Activated CD4-positive, alpha-beta T cell treated with anti-CD3 and anti-CD28 coated beads, Interleukin-10, Interleukin-2, amounts not matched to agents 100 ng/mL and 50 ng/mL, durations not matched to agents 16 hours and 8 hours (primary cell): ENCODE data around the gene SLC38A10.

ENCODE experiments used
- DNase-seq: peaks from one replicate; pipeline ENCODE4 v3.0.0-alpha.2; 2020

The SLC38A10 gene

GRCh38 chr17:81222906-81223761 lies 72.0 kb downstream of the SLC38A10 start, which contains the start of gene CEP131:
Gene CEP131 (minus strand): TSS chr17:81222965. CDS start chr17:81220056, 2,909 bp downstream.
- DNase-seq, result peak; percentile 99

DNA sequence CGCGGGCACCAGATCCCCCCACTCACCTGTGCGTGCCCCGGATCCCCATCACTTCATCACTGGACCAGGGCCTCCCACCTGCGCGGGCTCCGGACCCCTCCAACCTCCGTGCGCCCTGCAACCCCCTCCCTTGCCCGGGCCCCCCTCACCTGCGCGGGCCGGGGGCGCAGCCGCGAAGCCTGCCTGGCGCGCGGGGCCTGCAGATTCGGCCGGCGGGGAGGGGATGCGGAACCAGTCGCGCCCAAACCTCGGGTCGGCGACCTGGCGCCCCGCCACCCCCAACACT lies 72.5 kb downstream of the SLC38A10 start:
- no peak for DNase-seq

DNA sequence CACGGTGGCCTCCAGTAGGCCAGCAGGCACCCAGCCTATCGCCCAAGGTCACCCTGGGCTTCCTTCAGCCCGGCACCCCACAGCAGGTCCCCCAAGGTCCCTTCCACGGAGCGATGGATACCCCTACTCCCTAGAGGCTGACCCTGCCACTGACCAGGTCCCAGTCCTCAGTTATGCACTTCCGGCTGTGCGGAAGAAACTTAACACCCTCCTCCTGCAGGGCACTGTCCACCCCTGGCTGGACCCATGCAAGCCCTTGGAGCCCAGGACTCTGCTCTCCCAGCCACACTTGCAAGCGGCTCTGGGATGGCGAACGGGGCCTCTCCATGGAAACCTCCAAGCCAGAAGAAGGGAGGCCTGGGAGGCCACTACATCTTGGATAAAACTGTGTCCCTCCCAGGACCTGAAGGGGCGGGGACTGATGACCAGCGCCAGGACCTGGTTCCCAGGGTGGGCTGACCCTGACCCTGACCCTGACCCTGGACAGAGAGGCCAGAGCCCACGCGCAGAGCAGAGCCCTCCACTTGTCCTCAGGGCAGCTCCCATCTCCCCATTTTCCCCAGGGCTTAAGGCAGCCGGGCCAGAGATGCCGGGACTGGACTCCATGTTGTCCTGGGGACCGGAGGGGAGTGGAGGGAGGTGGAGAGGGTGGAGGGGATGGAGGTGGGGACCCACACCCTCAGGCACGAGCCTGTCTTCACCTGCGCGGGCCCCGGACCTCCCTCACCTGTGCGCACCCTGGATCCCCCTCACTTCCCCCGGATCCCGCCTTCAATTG lies 73.1 kb downstream of the SLC38A10 start:
- no peak for DNase-seq

GRCh38 chr17:81221371-81221841 lies 73.7 kb downstream of the SLC38A10 start:
- no peak for DNase-seq

- no peak for DNase-seq
These were observed 75.5 kb downstream of the SLC38A10 start for GRCh38 chr17:81219476-81220180.

- no peak for DNase-seq
These were observed 76.1 kb downstream of the SLC38A10 start for GRCh38 chr17:81218991-81219390.

GRCh38 chr17:81218459-81218858 lies 76.6 kb downstream of the SLC38A10 start:
- DNase-seq, result no peak

GRCh38 chr17:81217491-81217890 lies 77.6 kb downstream of the SLC38A10 start:
- DNase-seq, result no peak

GRCh38 chr17:81213978-81214377 lies 81.1 kb downstream of the SLC38A10 start:
- no peak for DNase-seq

GRCh38 chr17:81212365-81212764 lies 82.7 kb downstream of the SLC38A10 start:
- DNase-seq, result no peak

DNA sequence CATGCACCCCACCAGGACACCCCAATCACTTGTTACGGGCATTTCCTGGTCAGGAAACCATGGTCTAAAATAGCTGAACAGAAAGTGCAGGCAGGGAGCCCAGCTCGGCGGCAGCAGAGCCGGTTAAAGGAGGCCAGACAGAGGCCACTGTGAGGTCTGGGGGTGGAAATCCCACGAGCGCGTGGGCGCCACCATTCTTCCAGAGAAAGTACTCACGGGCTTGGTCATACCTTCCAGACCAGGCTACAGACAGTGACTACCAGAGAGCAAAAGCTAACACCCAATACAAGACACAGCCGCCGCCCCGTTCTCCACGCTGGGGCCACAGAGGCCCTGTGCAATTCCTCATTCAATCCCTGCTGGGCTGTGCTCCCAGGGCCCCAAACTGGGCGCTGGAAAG lies 84.2 kb downstream of the SLC38A10 start:
- DNase-seq, result no peak

- no peak for DNase-seq
These were observed 84.6 kb downstream of the SLC38A10 start for GRCh38 chr17:81210466-81210865.

DNA sequence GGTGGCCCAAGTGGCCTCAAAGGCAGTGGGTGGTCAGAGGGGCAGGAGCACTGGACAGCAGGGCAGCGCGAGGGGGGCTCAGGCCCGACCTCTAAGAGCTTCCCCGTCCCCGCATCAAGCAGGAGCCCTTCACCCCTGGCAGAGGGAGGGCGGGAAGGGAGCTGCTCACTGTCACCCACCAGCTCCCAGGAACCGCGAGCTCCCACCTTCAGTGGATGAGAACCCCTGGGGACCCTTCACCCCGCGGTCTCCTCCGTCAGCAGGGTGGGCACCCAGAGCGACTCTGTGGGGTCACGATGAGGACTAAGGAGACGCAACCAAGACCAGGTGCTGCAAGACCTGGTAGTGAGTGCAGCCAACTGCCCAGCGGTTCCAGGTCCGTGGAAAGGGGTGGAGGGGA lies 86.0 kb downstream of the SLC38A10 start:
- no peak for DNase-seq

GRCh38 chr17:81208651-81209050 lies 86.5 kb downstream of the SLC38A10 start:
- DNase-seq, result no peak

GRCh38 chr17:81207610-81208581 lies 87.2 kb downstream of the SLC38A10 start:
- DNase-seq, result no peak

GRCh38 chr17:81206657-81207056 lies 88.5 kb downstream of the SLC38A10 start:
- DNase-seq, result no peak

- no peak for DNase-seq
These were observed 88.9 kb downstream of the SLC38A10 start for GRCh38 chr17:81206166-81206565.

GRCh38 chr17:81204578-81204977 lies 90.5 kb downstream of the SLC38A10 start:
- DNase-seq, result no peak

GRCh38 chr17:81203136-81203535 lies 92.0 kb downstream of the SLC38A10 start:
- no peak for DNase-seq

GRCh38 chr17:81202318-81202717 lies 92.8 kb downstream of the SLC38A10 start:
- no peak for DNase-seq

DNA sequence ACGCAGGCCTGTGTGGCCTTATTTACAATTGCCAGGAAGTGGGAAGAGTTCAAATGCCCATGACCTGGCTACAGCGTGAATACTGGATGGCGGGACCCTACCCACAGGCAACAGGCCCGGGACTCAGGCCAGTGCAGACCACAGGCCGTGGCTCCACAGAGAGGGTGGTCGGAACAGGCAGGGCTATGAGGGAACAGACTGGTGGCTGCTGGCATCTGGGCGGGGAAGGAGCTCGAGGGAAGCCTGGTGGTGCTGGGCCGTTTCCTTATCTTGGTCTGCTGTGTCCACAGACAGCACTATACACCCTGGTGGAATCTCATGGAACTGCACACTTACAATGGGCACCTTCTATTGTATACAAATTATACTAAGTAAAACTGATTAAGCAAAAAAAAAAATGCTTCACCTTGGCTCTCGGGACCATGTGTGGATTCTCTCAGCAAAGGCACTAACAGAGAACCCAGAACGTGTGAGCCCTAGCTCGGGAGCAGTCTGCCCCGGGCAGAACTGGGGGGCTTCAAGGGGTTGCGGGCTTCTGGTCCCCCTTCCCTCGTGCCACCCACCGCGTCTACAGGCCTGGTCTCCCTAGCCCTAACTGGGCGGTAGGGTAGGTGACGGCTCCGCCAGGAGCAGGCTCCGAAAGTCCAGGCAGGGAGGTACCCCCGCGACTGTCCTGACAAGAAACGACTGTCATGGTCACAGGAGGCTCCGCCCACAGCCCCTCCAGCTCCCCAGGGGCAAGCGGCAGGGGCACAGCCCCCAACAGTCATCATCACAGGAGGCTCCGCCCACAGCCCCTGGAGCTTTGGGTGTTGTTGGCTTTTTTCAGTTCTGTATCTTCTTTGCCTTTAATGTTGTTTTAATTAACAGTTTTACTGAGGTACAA lies 94.2 kb downstream of the SLC38A10 start:
- peak; percentile 52 for DNase-seq
